PC-3 (cell line): ENCODE results near the gene ABCC10. TPM values are rescaled to one million over a fixed set of nuclear protein-coding genes. Genes with fewer than 3 reads are reported as not detected.
"Not testable (repeated sequence)": the region's sequence is repeated elsewhere in the genome, so short reads cannot be mapped to it uniquely, and the experiment has no call there.

Experiments
- ATAC-seq: fragments of 200-7000 bp; cut with Tn5 transposase; 2 replicates; pipeline ENCODE4 v1.9.1; 2020; ENCODE audit warnings: mild to moderate bottlenecking, moderate library complexity
- BruUV-seq: library from RNA; stranded (reverse); fragments of 400-500 nt; replicated peaks from 2 replicates; lab custom pipeline; 2021; lab: Mats Ljungman, UMichigan
- CTCF ChIA-PET: fragments of 300-600 bp; sonication (Branson Sonifier 250); formaldehyde crosslinking; loops from one replicate; lab custom pipeline; 2022; ENCODE audit warnings: antibody characterized with exemption; lab: Charles Lee
- POLR2A ChIA-PET: fragments of 300-600 bp; sonication (Branson Sonifier 250); formaldehyde crosslinking; loops from one replicate; lab custom pipeline; 2022; ENCODE audit warnings: antibody characterized with exemption; ENCODE audit not compliant: unreplicated experiment; lab: Charles Lee
- DNase-seq: peaks from one replicate; pipeline ENCODE4 v3.0.0-alpha.2; 2015
- H2AFZ ChIP-seq: fragments of 300-600 bp; sonication (generic); 2 replicates; pipeline ENCODE4 v1.6.0; 2016; ENCODE audit warnings: antibody characterized with exemption, low read length
- H3F3A ChIP-seq: fragments of 300-600 bp; sonication (generic); one replicate; pipeline ENCODE4 v1.6.0; 2017; ENCODE audit warnings: antibody characterized with exemption, low read length, control low read depth, mild to moderate bottlenecking; ENCODE audit not compliant: unreplicated experiment
- H3K27ac ChIP-seq: fragments of 300-600 bp; sonication (generic); 2 replicates; pipeline ENCODE4 v1.5.1; 2016; ENCODE audit warnings: mild to moderate bottlenecking, low read length
- H3K27me3 ChIP-seq: fragments of 300-600 bp; sonication (generic); 2 replicates; pipeline ENCODE4 v1.6.1; 2016; ENCODE audit warnings: low read length, mixed read lengths
- H3K36me3 ChIP-seq: fragments of 300-600 bp; sonication (generic); 2 replicates; pipeline ENCODE4 v1.6.1; 2016; ENCODE audit warnings: low read depth, mixed run types, low read length, mixed read lengths
- H3K4me1 ChIP-seq: fragments of 300-600 bp; sonication (generic); 2 replicates; pipeline ENCODE4 v1.5.1; 2016; ENCODE audit warnings: low read length; ENCODE audit not compliant: insufficient read depth
- H3K4me2 ChIP-seq: fragments of 300-600 bp; sonication (generic); 2 replicates; pipeline ENCODE4 v1.6.0; 2016; ENCODE audit warnings: low read length
- H3K4me3 ChIP-seq: fragments of 300-600 bp; sonication (generic); 2 replicates; pipeline ENCODE4 v1.5.1; 2016; ENCODE audit warnings: mild to moderate bottlenecking, low read length, mixed read lengths
- H3K79me2 ChIP-seq: fragments of 300-600 bp; sonication (generic); 2 replicates; pipeline ENCODE4 v1.6.1; 2017; ENCODE audit warnings: low read length, mixed read lengths
- H3K9ac ChIP-seq: fragments of 300-600 bp; sonication (generic); 2 replicates; pipeline ENCODE4 v1.6.0; 2016; ENCODE audit warnings: mild to moderate bottlenecking, low read length
- H3K9me2 ChIP-seq: fragments of 300-600 bp; sonication (generic); replicated peaks from 2 replicates; pipeline ENCODE4 v1.6.1; 2016; ENCODE audit warnings: mixed run types, low read length, mixed read lengths
- H3K9me3 ChIP-seq: fragments of 300-600 bp; sonication (generic); 2 replicates; pipeline ENCODE4 v1.6.1; 2016; ENCODE audit warnings: low read length, mixed read lengths
- H4K20me1 ChIP-seq: fragments of 300-600 bp; sonication (generic); 2 replicates; pipeline ENCODE4 v1.6.1; 2016; ENCODE audit warnings: low read length, mixed read lengths
- CTCF ChIP-seq: fragments of 300-600 bp; sonication (generic); conservative IDR thresholded peaks from 2 replicates; pipeline ENCODE4 v1.5.1; 2017; ENCODE audit warnings: antibody characterized with exemption, low read depth, mild to moderate bottlenecking, low read length
- EZH2 ChIP-seq: fragments of 300-600 bp; sonication (generic); IDR thresholded peaks from one replicate; pipeline ENCODE4 v1.6.1; 2017; ENCODE audit warnings: antibody characterized with exemption, mild to moderate bottlenecking, low read length; ENCODE audit not compliant: unreplicated experiment
- EZH2phosphoT487 ChIP-seq: fragments of 300-600 bp; sonication (generic); IDR thresholded peaks from 2 replicates; pipeline ENCODE4 v1.6.1; 2018; ENCODE audit warnings: mild to moderate bottlenecking, antibody characterized with exemption, low read length, borderline replicate concordance
- intact Hi-C: fragments of 100-400 bp; cut with micrococcal nuclease; formaldehyde crosslinking; loops from 2 replicates; pipeline ENCODE4 v1.9.0; 2023
- total RNA-seq: library from RNA; depleted of rRNA; stranded (reverse); fragments of >200 nt; gene quantifications from 2 replicates; pipeline ENCODE4 v1.2.3, GENCODE V29; 2014

ABCC10 gene
- total RNA-seq, 1 experiment from 2014 or later = 23.1 TPM

- H2AFZ ChIP-seq = no peak overlapping the region
- no peaks in the 10 kb centered on the region for H3K79me2 ChIP-seq
- H3K4me3 ChIP-seq = no peak overlapping the region
- intact Hi-C loops = no loop called here
- ChIA-PET POLR2A (no interaction called here), CTCF (no interaction called here)
- TF ChIP-seq CTCF (no peak), EZH2phosphoT487 (no peak), EZH2 (no peak)
- ATAC-seq (no peak), DNase-seq (no peak)
- no peak overlapping the region for H3K9ac ChIP-seq
- H3K36me3 ChIP-seq = no peaks in the 10 kb centered on the region
- no peaks in the 10 kb centered on the region for H3K9me3 ChIP-seq
- H3K4me1 ChIP-seq = peaks cover 8% of the 10 kb centered on the region
- H3K9me2 ChIP-seq = no peaks in the 10 kb centered on the region
- no peak overlapping the region for H3K27ac ChIP-seq
- H4K20me1 ChIP-seq = no peaks in the 10 kb centered on the region
- no TSS peak for BruUV-seq
- no peaks in the 10 kb centered on the region for H3F3A ChIP-seq
- no peaks in the 10 kb centered on the region for H3K27me3 ChIP-seq
- no peak overlapping the region for H3K4me2 ChIP-seq
Measured at GRCh38 chr6:43391440-43392031, 35.8 kb upstream of the ABCC10 start.

GRCh38 chr6:43393133-43393532 lies 34.2 kb upstream of the ABCC10 start:
- H2AFZ ChIP-seq, H3K79me2 ChIP-seq, H3K9ac ChIP-seq, H3K27me3 ChIP-seq, ATAC-seq, DNase-seq, H3F3A ChIP-seq, BruUV-seq, H3K36me3 ChIP-seq, H3K9me2 ChIP-seq, H3K27ac ChIP-seq, intact Hi-C loops, H3K9me3 ChIP-seq, H4K20me1 ChIP-seq, H3K4me3 ChIP-seq, H3K4me2 ChIP-seq, POLR2A ChIA-PET, CTCF ChIA-PET: not testable (repeated sequence)
- peaks cover 10% of the 10 kb centered on the region for H3K4me1 ChIP-seq

- TF ChIP-seq CTCF (no peak), EZH2 (no peak), EZH2phosphoT487 (no peak)
- POLR2A ChIA-PET = no interaction called here
- Histone ChIP-seq H3K27ac (no peak overlapping the region), H3K4me3 (no peak overlapping the region), H3F3A (no peaks in the 10 kb centered on the region), H3K79me2 (no peaks in the 10 kb centered on the region), H4K20me1 (no peaks in the 10 kb centered on the region), H3K9ac (no peak overlapping the region), H2AFZ (no peak overlapping the region), H3K9me3 (no peaks in the 10 kb centered on the region), H3K27me3 (no peaks in the 10 kb centered on the region), H3K36me3 (no peaks in the 10 kb centered on the region), H3K4me2 (no peak overlapping the region), H3K9me2 (no peaks in the 10 kb centered on the region), H3K4me1 (peaks cover 10% of the 10 kb centered on the region)
- intact Hi-C loops = no loop called here
- CTCF ChIA-PET = interaction anchor here (0.6 kb wide), 1 partner anchor 72 kb away, joined by 3 read pairs; no protein-coding TSS in a partner anchor
- no peak for DNase-seq
- ATAC-seq = no peak
- no TSS peak for BruUV-seq
Measured at GRCh38 chr6:43393602-43394001, 33.7 kb upstream of the ABCC10 start.
